ENCODE results near the gene SCARB1.

SCARB1 gene

DNA sequence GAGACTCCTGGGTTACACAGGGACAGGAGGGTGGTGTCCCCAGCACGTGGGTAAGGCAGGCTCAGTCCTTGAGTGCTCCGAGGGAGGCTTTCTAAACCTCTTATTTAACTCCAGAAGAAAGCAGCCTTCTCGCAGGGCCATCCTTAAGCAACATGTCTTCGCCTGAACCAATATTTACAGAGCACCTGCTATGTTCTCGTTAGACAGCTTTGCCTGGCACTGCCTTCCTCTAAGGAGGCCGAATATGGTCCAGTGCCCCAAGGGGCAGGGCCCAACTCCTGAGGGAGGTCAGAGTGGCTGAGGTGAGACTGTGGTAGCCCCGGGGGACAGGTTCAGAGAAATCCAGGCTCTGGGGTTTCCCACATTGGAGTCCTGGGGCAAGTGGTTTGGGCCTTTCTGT is 2.1 kb upstream of the SCARB1 start:
- no peak for DNase-seq (ENCODE audit: low read depth in 4 of 4, low spot score in 1 of 4)

DNA sequence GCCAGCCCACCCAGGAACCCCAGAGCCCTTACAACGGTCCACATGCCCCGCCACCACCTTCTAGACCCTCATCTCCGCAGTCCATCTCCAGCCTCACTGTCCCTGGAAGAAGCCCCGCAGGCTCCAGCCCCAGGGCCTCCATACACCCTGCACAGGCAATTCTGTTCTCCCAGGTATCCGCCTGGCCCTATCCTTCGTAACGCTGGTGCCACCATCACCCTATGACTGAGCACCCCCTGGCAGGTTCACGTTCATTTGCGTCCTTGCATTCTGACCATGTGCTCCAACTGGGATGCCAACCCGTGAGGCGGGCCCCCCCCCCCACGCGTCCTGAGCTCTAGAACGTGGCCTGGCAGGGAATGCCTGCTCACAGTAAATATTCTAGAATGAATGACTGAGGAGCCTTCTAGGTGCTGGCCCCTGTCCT is 675 bp upstream of the SCARB1 start:
- no peak for DNase-seq (ENCODE audit: low read depth in 4 of 4, low spot score in 1 of 4)

DNA sequence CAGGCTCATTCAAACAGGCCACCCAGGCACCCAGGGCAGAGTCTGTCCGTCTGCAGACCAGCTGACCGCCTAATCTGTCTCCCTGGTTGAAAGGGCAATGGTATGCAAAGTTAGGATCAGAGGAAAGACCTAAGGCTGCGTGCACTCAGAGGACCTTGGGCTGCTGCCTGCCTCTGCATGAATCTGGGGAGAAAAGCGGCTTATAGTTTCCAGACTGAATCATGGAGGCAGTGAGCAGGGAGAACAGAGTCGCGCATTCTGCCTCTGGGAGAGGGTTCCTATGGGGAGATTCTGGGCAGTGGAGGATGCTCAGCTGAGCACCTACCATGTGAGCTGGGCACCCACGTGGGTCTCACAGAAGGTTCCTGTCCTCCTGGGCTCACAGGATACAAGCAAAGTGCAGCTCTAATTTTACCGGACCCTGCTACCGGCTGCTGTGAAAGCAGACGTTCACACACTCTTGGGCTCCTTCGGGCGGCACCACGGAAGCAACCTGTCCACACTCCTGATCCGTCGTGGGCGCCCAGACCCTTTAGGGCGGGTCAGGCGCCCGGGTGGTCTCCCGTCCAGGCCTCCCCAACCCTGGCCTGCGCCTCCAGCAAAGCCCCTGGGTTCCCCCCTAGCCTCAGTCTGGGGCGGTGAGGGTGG is 772 bp downstream of the SCARB1 start:
- no peak for DNase-seq (ENCODE audit: low read depth in 4 of 4, low spot score in 1 of 4)

DNA sequence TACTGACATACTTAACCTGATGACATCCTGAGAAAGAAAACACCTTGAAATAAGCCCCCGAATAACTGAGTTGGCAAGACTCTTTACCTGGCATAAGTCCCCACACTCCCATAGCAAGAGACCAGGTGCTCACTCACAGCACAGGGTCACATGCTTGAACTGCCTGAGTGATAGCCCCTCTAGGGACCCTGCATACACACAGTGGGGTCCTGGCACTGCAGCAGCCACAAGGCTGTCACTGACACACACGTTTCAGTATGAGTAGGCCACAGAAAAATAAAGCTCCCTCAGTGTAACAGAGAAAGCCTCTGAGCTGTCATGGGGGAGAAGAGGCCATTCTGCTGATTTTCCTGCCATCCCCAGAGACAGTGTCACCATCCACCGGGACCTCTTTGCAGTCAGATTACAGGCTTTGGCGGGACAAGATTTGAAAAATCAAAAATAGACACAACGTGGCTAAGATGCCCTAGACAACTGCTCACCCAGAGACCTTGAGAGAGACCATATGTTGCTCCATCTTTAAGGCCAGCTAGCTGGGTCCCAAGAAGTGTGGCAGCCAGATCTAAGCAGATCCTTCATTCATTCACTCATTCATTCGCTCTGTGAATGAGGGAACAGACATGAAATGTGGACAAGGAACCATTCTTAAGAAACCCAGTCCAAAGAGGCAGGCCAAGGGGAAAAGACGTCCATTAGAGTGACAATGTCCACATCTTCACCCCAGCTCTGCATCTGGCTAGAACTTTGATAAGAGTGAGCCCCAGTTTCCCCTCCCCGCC is 1.6 kb downstream of the SCARB1 start:
- DNase-seq (ENCODE audit: low read depth in 4 of 4, low spot score in 1 of 4) = no peak

DNA sequence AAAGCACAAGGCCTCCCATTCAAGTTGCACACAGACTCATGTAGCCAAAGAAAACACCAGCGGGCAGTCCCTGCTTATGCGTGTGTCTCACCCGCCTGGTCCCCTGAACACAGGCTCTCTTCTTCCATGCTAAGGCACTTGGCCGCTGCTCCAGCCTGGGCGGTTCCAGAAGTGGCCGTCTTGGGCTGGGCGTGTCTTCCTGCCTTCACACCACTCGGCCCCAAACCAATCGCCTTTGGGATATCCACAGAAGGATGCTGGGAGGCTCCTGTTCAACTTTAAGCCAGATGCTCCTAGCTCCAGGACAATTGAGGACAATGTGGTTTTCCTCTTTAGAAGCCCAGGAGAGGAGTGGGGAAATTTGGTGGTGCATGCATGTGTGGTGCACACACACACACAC is 2.2 kb downstream of the SCARB1 start:
- DNase-seq (ENCODE audit: low read depth in 4 of 4, low spot score in 1 of 4) = no peak

DNA sequence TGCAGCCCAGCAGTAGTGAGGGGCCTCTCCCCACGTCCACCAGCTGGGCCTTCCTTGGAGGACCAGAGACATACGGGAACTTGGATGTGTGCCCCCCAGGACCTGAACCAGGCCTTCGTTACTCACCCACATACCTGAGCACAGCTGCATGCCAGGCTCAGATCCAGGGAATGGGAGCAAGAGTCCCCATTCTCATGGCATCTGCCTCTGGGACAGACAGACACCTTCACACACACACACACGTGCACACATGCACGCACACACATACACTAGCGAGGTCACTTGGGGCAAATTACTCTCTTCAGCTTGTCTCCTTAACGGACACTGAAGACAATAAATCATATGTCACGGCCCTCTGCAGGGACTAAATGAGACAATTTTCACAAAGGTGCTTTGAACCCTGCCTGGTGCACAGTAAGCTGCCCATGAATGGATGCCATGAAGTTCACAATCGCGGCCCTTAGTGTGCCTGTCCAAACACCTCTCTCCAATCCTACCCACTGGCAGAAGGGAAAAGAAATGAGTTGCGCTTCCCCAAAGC is 5.7 kb downstream of the SCARB1 start:
- DNase-seq (ENCODE audit: low read depth in 4 of 4, low spot score in 1 of 4) = no peak

DNA sequence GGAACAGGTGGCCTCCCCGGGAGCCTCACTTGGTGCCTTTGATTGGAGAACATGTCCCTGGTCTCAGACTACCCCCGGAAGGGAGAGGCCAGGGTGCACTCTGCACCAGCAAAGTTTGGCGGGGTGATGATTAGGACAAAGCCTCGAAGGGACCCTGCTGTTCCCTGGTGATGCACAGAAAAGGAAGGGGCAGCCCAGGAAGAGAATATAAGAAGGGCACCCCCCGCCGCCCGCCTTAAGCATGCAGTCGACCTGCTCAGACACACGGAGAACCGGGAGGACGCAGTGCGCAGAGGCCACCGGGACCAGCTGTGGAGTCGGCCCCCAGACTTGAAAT is 6.9 kb downstream of the SCARB1 start:
- DNase-seq (ENCODE audit: low read depth in 4 of 4, low spot score in 1 of 4) = no peak

DNA sequence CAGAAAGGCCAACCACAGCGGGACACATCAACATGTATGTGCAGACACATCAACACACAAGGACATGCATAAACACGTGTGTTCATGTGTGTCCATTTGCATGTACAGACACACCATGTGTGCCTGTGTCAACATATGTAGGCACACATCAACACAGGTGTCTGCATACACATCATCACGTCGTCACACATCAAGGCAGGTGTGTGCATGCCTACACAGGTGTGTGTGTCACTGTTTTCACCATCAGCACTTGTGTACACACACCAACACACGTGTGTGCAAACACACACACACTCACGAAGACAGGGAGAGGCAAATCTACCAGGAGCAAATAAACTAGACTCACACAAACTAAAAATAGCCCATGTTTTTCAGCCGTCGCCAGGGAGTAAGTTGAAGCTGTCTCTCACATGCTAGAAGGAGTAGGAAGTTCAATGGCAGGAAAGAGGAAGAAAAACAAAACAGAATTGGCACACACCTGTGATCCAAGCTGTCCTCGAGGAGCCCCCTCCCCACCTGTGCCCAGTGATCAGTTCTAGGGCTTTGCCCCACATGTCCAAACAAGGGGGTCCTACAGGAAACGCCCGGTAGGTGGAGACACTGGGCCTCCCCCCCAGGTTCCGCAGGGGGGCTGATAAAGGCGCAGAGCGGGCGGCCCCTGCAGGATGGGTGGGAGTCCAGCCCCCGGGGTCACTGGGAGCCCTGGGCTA is 7.4 kb downstream of the SCARB1 start:
- DNase-seq (ENCODE audit: low read depth in 4 of 4, low spot score in 1 of 4) = no peak

DNA sequence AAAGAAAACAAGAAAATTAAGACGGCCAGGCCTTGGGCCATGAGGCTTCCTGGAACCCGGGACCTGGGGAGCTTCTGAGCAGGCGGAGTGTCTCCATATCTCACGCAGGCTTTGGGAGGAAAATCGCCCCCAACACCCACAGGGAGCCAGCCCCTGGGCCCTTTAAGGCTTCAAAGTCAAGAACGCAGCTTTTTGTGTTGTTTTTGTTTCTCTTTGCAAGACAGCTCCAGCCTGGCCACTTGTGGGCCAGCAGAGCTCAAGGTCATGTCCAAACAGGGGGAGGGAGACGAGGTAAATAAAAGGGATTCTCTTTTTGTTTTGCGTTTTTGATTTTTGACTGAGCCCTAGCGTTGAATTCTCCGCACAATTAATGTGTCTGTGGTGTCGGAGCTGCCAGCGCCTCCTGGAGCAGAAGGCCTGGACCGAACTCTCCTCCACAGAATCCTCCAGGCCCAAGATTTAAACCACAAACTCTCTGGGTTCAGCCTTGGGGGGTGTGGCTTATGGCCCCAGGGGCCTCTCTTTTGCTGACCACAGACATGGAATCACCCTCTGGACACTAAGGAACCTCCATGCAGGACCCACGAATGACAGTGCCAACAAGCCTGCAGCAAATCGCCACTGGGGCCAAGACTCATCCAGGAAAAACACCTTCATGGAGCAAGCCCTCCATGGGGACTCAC is 8.2 kb downstream of the SCARB1 start:
- no peak for DNase-seq (ENCODE audit: low read depth in 4 of 4, low spot score in 1 of 4)

DNA sequence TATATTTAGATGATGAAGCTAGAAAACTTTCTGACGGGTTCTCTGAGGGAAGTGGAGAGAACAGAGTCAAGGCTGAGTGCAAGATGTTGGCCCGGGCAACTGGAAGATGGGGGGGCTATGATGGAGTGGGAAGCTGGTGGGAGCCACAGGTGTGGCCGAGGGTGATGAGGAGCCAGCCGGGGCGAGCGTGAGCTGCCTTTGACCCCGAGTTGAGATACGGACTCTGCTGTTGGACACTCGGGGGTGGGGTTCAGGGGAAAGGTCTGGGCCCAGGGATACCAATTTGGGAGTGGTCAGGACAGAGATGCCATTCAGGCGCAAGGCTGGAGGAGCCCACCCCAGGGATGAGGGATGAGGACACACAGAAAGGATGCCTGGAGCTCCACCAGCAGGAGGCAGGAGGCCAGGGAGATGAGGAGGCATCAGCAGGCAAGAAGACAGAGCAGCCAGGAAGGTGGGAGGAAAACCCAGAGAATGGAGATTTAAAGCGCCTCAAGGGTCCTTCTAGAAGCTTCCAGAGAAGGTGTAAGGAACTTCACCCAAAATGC is 9.0 kb downstream of the SCARB1 start:
- no peak for DNase-seq (ENCODE audit: low read depth in 4 of 4, low spot score in 1 of 4)

DNA sequence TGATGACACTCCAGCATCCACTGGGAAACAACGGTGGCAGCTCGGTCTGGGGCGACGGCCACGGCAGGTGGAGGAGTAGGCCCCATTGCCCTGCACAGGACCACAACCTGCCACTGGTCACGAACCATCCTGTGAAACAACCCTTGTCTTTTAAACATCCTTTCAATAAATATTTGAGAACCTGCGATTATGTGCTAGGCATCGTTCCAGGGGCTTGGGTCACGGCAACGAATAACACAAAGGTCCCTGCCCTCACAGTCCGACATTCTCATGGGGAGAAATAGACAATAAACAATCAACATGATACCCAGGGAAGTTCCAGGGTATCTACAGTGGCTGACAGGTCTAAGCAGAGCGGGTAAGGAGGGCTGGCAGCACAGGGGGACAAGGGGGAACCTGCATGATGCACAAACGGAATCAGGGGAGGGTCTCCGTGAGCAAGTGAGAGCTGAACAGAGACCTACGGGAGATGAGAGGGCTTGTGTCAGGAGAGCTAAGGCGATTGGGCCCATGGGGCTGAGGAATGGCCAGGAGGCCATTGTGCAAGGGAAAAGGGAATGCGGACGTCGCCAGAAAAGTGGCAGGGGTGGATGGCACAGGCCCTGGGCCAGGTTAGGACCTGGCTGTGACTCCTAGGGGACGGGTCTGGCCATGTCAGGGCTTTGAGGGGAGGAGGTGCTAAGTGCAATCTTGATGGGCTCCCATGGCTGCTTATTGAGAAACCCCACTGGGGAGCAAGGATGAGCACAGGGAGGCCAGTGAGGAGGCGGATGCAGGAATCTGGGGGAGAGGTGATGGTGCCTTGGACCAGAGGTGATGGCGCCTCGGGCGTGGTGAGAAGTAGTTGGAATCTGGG is 9.7 kb downstream of the SCARB1 start:
- no peak for DNase-seq (ENCODE audit: low read depth in 4 of 4, low spot score in 1 of 4)

DNA sequence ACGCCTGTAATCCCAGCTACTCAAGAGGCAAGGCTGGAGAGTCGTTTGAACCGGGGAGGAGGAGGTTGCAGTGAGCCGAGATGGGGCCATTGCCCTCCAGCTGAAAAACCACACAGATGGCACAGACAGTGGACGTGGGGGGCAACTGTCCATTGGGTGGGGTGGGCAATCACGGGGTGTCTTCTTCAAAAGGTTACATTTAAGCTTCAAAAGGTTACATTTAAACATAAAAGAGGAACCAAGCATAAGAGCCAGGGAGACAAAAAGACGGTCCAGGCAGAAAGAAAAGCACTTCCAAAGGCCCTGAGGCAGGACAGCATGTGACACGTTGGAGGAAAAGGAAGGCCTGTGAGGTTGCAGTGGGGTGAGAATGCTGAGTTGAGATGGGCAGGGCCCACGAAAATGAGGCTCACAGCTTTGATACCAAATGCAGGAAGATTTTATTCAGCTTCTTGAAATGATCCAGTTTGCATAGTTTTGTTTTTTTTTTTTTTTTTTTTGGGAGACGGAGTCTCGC is 10.7 kb downstream of the SCARB1 start:
- DNase-seq (ENCODE audit: low read depth in 4 of 4, low spot score in 1 of 4) = no peak

DNA sequence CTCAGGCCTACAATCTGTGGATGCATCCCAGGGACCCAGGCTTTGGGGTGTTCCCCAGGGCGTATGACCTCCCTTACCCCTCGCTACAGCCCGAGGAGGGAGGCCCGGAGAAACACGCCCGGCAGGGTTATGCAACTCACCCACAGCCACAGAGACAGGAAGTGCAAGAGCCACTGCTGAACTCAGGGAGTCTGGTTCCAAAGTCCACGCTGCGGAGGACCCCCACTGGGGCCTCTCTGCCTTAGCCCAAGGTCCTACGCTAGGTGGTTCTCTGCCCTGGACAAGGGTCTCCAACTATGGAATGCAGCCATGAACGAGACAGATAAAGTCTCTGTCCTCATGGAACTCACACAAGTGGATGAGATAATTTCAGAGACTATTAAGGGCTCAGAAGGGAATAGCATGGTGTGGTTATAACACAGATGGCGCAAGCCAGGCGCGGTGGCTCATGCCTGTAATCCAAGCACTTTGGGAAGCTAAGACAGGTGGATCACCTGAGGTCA is 11.3 kb downstream of the SCARB1 start:
- DNase-seq (ENCODE audit: low read depth in 4 of 4, low spot score in 1 of 4) = no peak

DNA sequence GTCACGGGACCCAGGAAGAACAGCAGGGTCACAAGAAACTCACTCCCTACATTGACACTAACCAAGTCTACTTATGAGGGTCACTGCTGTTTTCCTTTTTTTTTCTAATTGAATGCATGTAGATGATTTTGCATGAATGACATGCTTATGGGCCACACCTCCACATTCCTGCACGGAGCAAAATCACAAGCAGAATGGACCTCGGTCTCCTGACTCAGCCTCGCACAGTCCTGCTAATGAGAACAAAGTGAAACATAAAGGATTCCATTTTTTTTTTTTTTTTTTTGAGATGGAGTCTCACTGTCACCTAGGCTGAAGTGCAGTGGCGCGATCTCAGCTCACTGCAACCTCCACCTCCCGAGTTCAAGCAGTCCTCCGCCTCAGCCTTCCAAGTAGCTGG is 12.3 kb downstream of the SCARB1 start:
- DNase-seq (ENCODE audit: low read depth in 4 of 4, low spot score in 1 of 4) = no peak

DNA sequence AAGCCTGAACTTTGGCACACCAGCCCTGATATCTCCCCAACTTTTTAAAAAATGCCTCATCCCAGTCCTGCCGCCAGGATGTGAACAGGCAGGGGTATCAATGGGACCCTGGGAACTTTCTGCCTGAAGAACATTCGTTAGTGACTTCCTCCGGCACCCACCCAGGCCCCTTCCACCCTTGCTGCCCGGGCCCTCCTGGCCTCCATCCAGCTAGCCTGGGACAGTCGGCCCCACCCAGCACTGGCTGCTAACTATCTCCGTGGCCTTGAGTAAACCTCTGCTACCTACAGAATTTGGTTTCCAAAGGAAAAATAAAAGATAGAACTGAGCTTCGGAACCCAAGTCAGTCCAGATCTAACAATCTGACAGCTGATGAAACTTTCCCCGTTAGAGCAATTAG is 14.3 kb downstream of the SCARB1 start:
- DNase-seq (ENCODE audit: low read depth in 4 of 4, low spot score in 1 of 4) = no peak

DNA sequence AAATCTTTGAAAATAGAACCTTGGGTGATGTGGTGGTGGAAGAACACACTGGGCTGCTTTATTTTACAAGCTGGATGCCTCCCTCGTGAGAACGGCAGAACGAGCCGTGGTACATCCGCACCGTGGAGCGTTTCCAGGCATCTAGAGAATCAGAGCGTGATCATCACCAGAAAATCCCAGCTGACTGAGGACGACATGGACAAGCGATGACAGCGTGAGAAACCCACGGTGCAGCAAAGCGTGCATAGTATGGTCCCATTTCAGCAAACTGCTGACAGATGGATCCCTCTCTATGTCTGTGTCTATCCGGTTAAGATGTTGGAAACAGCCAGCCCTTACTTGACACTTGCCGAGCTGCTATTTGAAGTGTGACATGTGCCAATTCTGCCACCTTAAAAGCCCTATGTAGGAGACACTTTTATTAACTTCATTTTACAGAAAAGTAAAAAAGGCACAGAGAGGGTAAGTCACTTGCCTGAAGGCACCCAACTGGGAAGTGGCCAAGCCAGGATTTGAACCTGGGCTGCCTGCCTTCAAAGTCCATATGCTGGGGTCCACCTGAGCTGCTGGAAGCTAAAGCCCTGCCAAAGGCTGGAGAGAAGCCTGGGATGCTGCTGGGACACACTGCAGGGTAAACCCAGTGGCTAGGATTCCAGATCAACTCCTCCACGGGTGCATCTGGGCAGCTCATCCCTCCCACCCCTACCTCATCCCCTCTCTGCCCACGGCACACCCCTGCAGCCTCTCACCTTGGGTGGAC is 14.9 kb downstream of the SCARB1 start:
- no peak for DNase-seq (ENCODE audit: low read depth in 4 of 4, low spot score in 1 of 4)

DNA sequence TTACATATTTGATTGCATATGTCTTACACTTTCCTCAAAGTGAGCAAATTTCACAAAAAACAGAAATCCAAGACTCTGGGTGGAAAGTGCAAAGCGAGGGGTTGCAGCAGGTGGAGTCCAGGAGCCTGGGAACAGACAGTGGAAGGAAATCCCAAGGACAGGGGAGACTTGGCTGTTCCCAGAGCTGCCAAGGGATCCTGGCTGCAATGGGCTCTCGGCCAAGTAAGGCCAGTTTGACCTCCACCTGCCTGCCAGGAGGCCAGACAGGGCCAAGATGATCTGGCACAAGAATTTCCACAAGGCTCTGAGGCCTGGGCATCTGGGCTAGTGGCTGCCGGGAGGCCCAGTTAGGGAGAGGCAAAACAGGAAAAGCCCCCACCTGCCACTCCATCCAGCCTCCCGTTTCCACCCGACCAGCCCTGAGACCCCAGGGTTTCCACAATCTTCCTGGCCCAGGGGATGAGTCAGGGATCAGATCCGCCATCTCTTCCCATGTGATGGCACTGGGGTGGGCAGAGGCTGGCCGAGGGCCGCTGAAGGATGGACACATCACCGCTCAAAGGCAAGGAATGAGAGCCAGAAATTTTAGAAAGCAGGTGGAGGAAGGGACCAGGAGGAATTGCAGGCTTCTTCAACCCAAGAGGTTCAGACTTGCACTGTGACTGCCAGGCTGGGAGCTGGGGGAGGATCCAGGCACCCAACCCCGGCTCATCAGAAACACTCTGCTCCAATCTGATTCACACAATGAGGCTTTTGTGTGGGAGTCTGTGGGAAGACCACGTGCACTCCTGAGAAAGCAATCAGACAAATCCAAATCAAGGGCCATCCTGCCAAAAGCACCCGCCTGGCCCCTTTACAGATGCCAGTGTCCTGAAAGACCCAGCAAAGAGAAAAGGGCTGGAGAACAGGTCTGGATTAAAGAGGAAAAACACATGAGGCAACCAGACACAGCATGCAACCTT is 16.3 kb downstream of the SCARB1 start:
- no peak for DNase-seq (ENCODE audit: low read depth in 4 of 4, low spot score in 1 of 4)

Data from stimulated activated CD4-positive, alpha-beta T cell treated with anti-CD3 and anti-CD28 coated beads, Interleukin-1b, Interleukin-23, amount 100 ng/mL, for 24 hours (primary cell).